Neural progenitor cell (in vitro differentiated cells): ENCODE measurements around the gene INSC. TPM values are rescaled to one million over a fixed set of nuclear protein-coding genes. Genes with fewer than 3 reads are reported as not detected.

Source experiments
- DNase-seq: peaks from one replicate; pipeline ENCODE4 v3.0.0-alpha.2; 2016; ENCODE audit warnings: low spot score
- H2AFZ ChIP-seq: fragments of 200-600 bp; sonication (generic); replicated peaks from 2 replicates; pipeline ENCODE4 v1.6.1; 2016; ENCODE audit warnings: antibody characterized with exemption
- H3F3A ChIP-seq: fragments of 200-600 bp; sonication (generic); 2 replicates; pipeline ENCODE4 v1.6.1; 2016; ENCODE audit warnings: antibody characterized with exemption, low read depth
- H3K27ac ChIP-seq: fragments of 200-600 bp; sonication (generic); 2 replicates; pipeline ENCODE4 v1.5.1; 2016; ENCODE audit warnings: mild to moderate bottlenecking
- H3K27me3 ChIP-seq: fragments of 200-600 bp; sonication (generic); 2 replicates; pipeline ENCODE4 v1.6.1; 2016; ENCODE audit warnings: mild to moderate bottlenecking, moderate library complexity
- H3K36me3 ChIP-seq: fragments of 200-600 bp; sonication (generic); 2 replicates; pipeline ENCODE4 v1.5.1; 2016
- H3K4me1 ChIP-seq: fragments of 200-600 bp; sonication (generic); 2 replicates; pipeline ENCODE4 v1.6.1; 2016; ENCODE audit warnings: mixed run types
- H3K4me2 ChIP-seq: fragments of 200-600 bp; sonication (generic); 2 replicates; pipeline ENCODE4 v1.6.1; 2016
- H3K4me3 ChIP-seq: fragments of 200-600 bp; sonication (generic); 2 replicates; pipeline ENCODE4 v1.5.1; 2016
- H3K79me2 ChIP-seq: fragments of 200-600 bp; sonication (generic); 2 replicates; pipeline ENCODE4 v1.6.1; 2016; ENCODE audit warnings: low read depth
- H3K9ac ChIP-seq: fragments of 200-600 bp; sonication (generic); 2 replicates; pipeline ENCODE4 v1.6.1; 2016
- H3K9me3 ChIP-seq: fragments of 200-600 bp; sonication (generic); 2 replicates; pipeline ENCODE4 v1.5.1; 2016; ENCODE audit warnings: low read depth
- H4K20me1 ChIP-seq: fragments of 200-600 bp; sonication (generic); 2 replicates; pipeline ENCODE4 v1.6.1; 2016; ENCODE audit warnings: low read depth
- H3K27ac Mint-ChIP-seq: 3 replicates; pipeline ENCODE4 v1.8.0; 2021; ENCODE audit warnings: mixed read lengths
- H3K27me3 Mint-ChIP-seq: 2 replicates; pipeline ENCODE4 v1.8.0; 2022; ENCODE audit warnings: low read depth, mild to moderate bottlenecking, inconsistent platforms, moderate library complexity, mixed read lengths; ENCODE audit not compliant: insufficient read depth
- H3K36me3 Mint-ChIP-seq: 3 replicates; pipeline ENCODE4 v1.8.0; 2021; ENCODE audit warnings: mixed read lengths
- H3K4me1 Mint-ChIP-seq: 3 replicates; pipeline ENCODE4 v1.8.0; 2021; ENCODE audit warnings: mixed read lengths
- H3K4me3 Mint-ChIP-seq: 3 replicates; pipeline ENCODE4 v1.8.0; 2021; ENCODE audit warnings: mild to moderate bottlenecking, moderate library complexity, mixed read lengths
- H3K9me3 Mint-ChIP-seq: 3 replicates; pipeline ENCODE4 v1.8.0; 2020; ENCODE audit warnings: mixed read lengths
- EZH2 ChIP-seq: fragments of 200-600 bp; sonication (generic); IDR thresholded peaks from 2 replicates; pipeline ENCODE4 v1.6.1; 2017; ENCODE audit warnings: antibody characterized with exemption, mild to moderate bottlenecking, moderate library complexity
- EZH2phosphoT487 ChIP-seq: fragments of 200-600 bp; sonication (generic); IDR thresholded peaks from 2 replicates; pipeline ENCODE4 v1.6.1; 2017; ENCODE audit warnings: antibody characterized with exemption
- total RNA-seq: library from RNA; depleted of rRNA; stranded (reverse); fragments of >200 nt; gene quantifications from 2 replicates; pipeline ENCODE4 v1.2.3, GENCODE V29; 2015; ENCODE audit warnings: low replicate concordance
- TF ChIP-seq, protein P1 (sequence below): fragments of 200-600 bp; sonication (generic); IDR thresholded peaks from 2 replicates; pipeline ENCODE4 v1.5.1; 2017; ENCODE audit warnings: antibody characterized with exemption, mild to moderate bottlenecking

INSC gene
- total RNA-seq, 1 donor from 2014 or later, result 0.09 TPM

DNA sequence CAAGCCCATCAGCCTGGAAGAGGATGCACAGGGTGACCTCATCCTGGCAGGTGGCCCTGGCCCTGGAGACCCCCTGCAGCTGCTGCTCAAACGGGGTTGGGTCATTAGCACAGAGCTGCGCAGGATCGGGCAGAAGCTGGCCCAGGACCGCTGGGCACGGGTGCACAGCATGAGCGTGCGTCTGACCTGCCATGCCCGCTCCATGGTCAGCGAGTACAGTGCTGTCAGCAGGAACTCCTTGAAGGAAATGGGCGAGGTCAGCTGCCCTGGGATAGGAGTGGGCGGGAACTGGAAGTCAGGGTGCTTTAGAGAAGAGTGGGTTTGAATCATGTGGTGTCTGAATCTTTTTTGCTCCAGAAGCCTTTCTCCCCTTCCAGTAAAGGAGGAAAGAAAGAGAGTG lies 61.1 kb downstream of the INSC start:
- Mint-ChIP-seq H3K9me3 (no peaks in the 10 kb centered on the region), H3K4me3 (peak overlapping the region; percentile 50), H3K27ac (no peak overlapping the region), H3K27me3 (no peaks in the 10 kb centered on the region), H3K36me3 (no peaks in the 10 kb centered on the region), H3K4me1 (peaks cover 15% of the 10 kb centered on the region)
- Histone ChIP-seq H2AFZ (no peak overlapping the region), H3K9me3 (no peaks in the 10 kb centered on the region), H3K27ac (no peak overlapping the region), H4K20me1 (no peaks in the 10 kb centered on the region), H3K4me1 (no peaks in the 10 kb centered on the region), H3F3A (no peaks in the 10 kb centered on the region), H3K27me3 (no peaks in the 10 kb centered on the region), H3K79me2 (no peaks in the 10 kb centered on the region), H3K9ac (no peak overlapping the region), H3K4me2 (no peak overlapping the region), H3K4me3 (no peak overlapping the region), H3K36me3 (no peaks in the 10 kb centered on the region)
- no peak for DNase-seq
- TF ChIP-seq, protein P1, sequence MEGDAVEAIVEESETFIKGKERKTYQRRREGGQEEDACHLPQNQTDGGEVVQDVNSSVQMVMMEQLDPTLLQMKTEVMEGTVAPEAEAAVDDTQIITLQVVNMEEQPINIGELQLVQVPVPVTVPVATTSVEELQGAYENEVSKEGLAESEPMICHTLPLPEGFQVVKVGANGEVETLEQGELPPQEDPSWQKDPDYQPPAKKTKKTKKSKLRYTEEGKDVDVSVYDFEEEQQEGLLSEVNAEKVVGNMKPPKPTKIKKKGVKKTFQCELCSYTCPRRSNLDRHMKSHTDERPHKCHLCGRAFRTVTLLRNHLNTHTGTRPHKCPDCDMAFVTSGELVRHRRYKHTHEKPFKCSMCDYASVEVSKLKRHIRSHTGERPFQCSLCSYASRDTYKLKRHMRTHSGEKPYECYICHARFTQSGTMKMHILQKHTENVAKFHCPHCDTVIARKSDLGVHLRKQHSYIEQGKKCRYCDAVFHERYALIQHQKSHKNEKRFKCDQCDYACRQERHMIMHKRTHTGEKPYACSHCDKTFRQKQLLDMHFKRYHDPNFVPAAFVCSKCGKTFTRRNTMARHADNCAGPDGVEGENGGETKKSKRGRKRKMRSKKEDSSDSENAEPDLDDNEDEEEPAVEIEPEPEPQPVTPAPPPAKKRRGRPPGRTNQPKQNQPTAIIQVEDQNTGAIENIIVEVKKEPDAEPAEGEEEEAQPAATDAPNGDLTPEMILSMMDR, result no peak
- TF ChIP-seq EZH2, result no peak
- no peak for TF ChIP-seq EZH2phosphoT487

GRCh38 chr11:15176646-15177163 lies 62.0 kb downstream of the INSC start:
- Mint-ChIP-seq H3K4me3 (no peak overlapping the region), H3K9me3 (no peaks in the 10 kb centered on the region), H3K36me3 (no peaks in the 10 kb centered on the region), H3K27me3 (no peaks in the 10 kb centered on the region), H3K4me1 (peaks cover 15% of the 10 kb centered on the region), H3K27ac (no peak overlapping the region)
- H3K4me2 ChIP-seq, result no peak overlapping the region
- no peak for DNase-seq
- TF ChIP-seq EZH2 (no peak), EZH2phosphoT487 (no peak)
- TF ChIP-seq, protein P1, result no peak
- H3K4me3 ChIP-seq, result no peak overlapping the region
- no peak overlapping the region for H2AFZ ChIP-seq
- H3K27me3 ChIP-seq, result no peaks in the 10 kb centered on the region
- H3F3A ChIP-seq, result no peaks in the 10 kb centered on the region
- no peaks in the 10 kb centered on the region for H4K20me1 ChIP-seq
- H3K9me3 ChIP-seq, result no peaks in the 10 kb centered on the region
- no peak overlapping the region for H3K9ac ChIP-seq
- H3K27ac ChIP-seq, result no peak overlapping the region
- no peaks in the 10 kb centered on the region for H3K79me2 ChIP-seq
- no peaks in the 10 kb centered on the region for H3K36me3 ChIP-seq
- no peaks in the 10 kb centered on the region for H3K4me1 ChIP-seq

DNA sequence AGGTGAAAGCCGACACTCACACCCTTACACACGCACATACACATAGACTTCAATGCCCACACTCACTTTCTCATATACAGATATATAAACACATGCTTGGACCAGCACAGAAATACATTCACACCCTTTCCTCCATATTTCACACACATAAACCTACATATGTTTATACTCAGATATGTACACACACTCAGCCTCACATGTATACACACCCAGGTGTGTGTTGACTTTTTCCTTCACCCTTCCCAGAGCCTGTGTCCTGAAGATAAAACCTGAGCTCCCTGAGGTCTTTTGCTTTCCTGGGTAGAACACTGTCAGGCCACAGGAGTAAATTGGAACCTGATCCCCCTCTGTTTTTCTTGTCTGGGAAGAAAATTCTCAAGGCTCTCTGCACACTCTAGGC lies 62.8 kb downstream of the INSC start:
- Histone ChIP-seq H4K20me1 (no peaks in the 10 kb centered on the region), H3K9ac (no peak overlapping the region), H3K27me3 (no peaks in the 10 kb centered on the region), H3K4me3 (no peak overlapping the region), H3K4me2 (no peak overlapping the region), H3F3A (no peaks in the 10 kb centered on the region), H3K79me2 (no peaks in the 10 kb centered on the region), H3K27ac (no peak overlapping the region), H3K36me3 (no peaks in the 10 kb centered on the region), H3K9me3 (no peaks in the 10 kb centered on the region), H3K4me1 (no peaks in the 10 kb centered on the region), H2AFZ (no peak overlapping the region)
- Mint-ChIP-seq H3K36me3 (no peaks in the 10 kb centered on the region), H3K27ac (peak overlapping the region; percentile 51), H3K27me3 (no peaks in the 10 kb centered on the region), H3K4me1 (peaks cover 15% of the 10 kb centered on the region), H3K4me3 (no peak overlapping the region), H3K9me3 (no peaks in the 10 kb centered on the region)
- TF ChIP-seq, protein P1, result no peak
- TF ChIP-seq EZH2, result no peak
- TF ChIP-seq EZH2phosphoT487, result no peak
- no peak for DNase-seq
